ENCODE results near the gene SMC3. TPM values are rescaled to one million over a fixed set of nuclear protein-coding genes. Genes with fewer than 3 reads are reported as not detected.
A peak's percentile ranks its signal among the peaks of the same experiment; 100 is the strongest.

SMC3 gene
- total and polyA plus RNA-seq, 7 donors, result 15.3 to 25.3 (median 19.2) TPM

- 66 to 82% (median 79%) methylated on average over 2 of the region's 2 CpGs for WGBS, 3 donors
- intact Hi-C loops (cut with DNase I), result no loop called here
- no peak for TF ChIP-seq CTCF (IDR thresholded peaks at IDR 0.05)
Observed at GRCh38 chr10:110534571-110534970, 32.9 kb upstream of the SMC3 start.

DNA sequence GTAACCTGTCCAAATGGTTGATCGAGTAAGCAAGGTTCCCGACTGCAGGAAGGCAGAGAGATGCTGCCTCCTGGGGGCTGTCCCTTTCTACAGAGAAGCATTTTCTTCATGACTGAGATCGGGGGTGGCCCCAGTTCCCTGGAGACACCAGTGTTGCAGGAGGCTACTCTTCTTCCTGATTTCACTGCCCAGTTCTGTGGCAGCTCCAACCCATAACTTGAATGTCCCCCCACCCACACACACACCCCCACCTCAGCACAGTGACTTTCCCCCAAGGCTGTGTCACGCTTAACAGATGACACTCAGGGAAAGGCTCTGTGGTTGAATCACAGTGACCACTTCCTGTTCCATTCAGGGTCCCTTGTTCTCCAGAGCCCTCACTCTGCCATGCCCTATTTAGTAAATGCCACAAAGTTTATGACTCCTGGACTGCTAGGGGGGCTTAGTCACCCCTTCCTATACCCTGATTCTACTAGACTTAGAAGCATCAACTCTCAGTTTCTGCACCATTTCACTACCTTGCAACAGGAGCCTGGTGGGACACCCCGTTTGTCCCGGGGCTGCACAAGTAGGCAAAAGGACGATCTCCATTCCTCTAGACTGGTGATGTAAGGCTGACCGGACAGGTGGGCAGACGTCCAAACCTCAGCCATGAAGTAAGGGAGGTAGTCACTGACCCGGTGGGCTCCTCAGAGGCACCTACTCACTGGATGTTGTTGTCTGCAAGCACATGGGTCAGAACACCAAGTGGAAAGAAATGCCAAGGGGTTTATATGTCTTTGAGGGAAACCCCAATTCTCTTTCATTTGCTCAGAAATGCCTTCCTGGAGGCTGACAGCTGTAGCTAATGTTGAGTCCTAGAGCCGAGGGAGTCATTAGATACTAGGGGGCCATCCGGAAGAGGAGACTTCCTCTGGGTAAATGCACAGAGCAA, 31.3 kb upstream of the SMC3 start:
- intact Hi-C loops (cut with DNase I), result no loop called here
- ATAC-seq (peak in 1 of 4 donors; percentile 37), DNase-seq (no peak)
- Histone ChIP-seq H3K27ac (no peak overlapping the region), H3K9me3 (no peaks in the 10 kb centered on the region), H3K27me3 (ENCODE audit: insufficient read depth in 3 of 3, low read length in 2 of 3) (peaks cover 0 to 21% (median 2%) of the 10 kb centered on the region in 3 donors), H3K4me1 (no peaks in the 10 kb centered on the region), H3K36me3 (ENCODE audit: insufficient read depth in 1 of 2, low read depth in 1 of 2) (no peaks in the 10 kb centered on the region), H3K4me3 (no peak overlapping the region)
- TF ChIP-seq CTCF (IDR thresholded peaks at IDR 0.05), result peak; percentile 28
- WGBS, 3 donors, result 35 to 40% (median 37%) methylated on average over 12 of the region's 12 CpGs

More at GRCh38 chr10:110534571-110534970, 32.9 kb upstream of the SMC3 start:
- peaks cover 4% of the 10 kb centered on the region for H3K4me1 ChIP-seq
- DNase-seq, result no peak
- H3K36me3 ChIP-seq (ENCODE audit: insufficient read depth in 1 of 2, low read depth in 1 of 2), result no peaks in the 10 kb centered on the region
- H3K4me3 ChIP-seq, result no peak overlapping the region
- H3K27me3 ChIP-seq (ENCODE audit: insufficient read depth in 3 of 3, low read length in 2 of 3), result peaks cover 0 to 26% (median 5%) of the 10 kb centered on the region in 3 donors
- ATAC-seq, result no peak
- H3K27ac ChIP-seq, result no peak overlapping the region
- no peaks in the 10 kb centered on the region for H3K9me3 ChIP-seq

GRCh38 chr10:110539091-110539490, 28.4 kb upstream of the SMC3 start:
- Histone ChIP-seq H3K4me1 (no peaks in the 10 kb centered on the region), H3K4me3 (no peak overlapping the region), H3K36me3 (ENCODE audit: insufficient read depth in 1 of 2, low read depth in 1 of 2) (no peaks in the 10 kb centered on the region), H3K27ac (no peak overlapping the region), H3K27me3 (ENCODE audit: insufficient read depth in 3 of 3, low read length in 2 of 3) (peaks cover 0 to 7% (median 0%) of the 10 kb centered on the region in 3 donors), H3K9me3 (no peaks in the 10 kb centered on the region)
- no peak for ATAC-seq
- no peak for DNase-seq
- intact Hi-C loops (cut with DNase I), result no loop called here
- WGBS, 3 donors, result 69 to 76% (median 75%) methylated on average over 4 of the region's 4 CpGs
- TF ChIP-seq CTCF (IDR thresholded peaks at IDR 0.05), result no peak

DNA sequence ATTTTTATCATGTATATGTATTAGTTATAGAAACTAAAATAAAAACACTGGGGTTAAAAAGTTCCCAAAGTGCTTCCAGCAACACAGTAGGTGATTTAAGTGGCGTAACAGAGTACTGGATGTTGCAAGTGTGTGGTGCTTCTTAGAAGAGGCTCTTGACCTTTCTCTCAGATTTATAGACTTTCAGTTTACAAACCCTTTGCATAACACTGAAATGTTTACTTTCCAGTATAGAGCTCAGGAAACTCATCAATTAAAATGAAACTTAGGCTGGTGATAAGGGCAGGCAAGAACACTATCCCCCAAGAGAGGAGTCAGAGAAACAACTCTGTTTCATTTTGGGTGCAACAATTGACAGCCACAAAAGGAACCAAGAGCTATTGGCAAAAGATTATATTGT, 27.5 kb upstream of the SMC3 start:
- Histone ChIP-seq H3K4me3 (no peak overlapping the region), H3K27me3 (ENCODE audit: insufficient read depth in 3 of 3, low read length in 2 of 3) (peaks cover 0 to 7% (median 0%) of the 10 kb centered on the region in 3 donors), H3K27ac (no peak overlapping the region), H3K9me3 (no peaks in the 10 kb centered on the region), H3K4me1 (no peaks in the 10 kb centered on the region), H3K36me3 (ENCODE audit: insufficient read depth in 1 of 2, low read depth in 1 of 2) (no peaks in the 10 kb centered on the region)
- no peak for DNase-seq
- no peak for TF ChIP-seq CTCF (IDR thresholded peaks at IDR 0.05)
- WGBS, 3 donors, result 43 to 97% (median 96%) methylated on average over 1 of the region's 1 CpG
- intact Hi-C loops (cut with DNase I), result no loop called here
- ATAC-seq, result no peak

All from psoas muscle (tissue), 8 donors.